ENCODE data around the gene CCDC157. TPM values are rescaled to one million over a fixed set of nuclear protein-coding genes. Genes with fewer than 3 reads are reported as not detected.

CCDC157 gene
- total RNA-seq, 2 donors from 2014 or later: 3.2 to 3.7 TPM

DNA sequence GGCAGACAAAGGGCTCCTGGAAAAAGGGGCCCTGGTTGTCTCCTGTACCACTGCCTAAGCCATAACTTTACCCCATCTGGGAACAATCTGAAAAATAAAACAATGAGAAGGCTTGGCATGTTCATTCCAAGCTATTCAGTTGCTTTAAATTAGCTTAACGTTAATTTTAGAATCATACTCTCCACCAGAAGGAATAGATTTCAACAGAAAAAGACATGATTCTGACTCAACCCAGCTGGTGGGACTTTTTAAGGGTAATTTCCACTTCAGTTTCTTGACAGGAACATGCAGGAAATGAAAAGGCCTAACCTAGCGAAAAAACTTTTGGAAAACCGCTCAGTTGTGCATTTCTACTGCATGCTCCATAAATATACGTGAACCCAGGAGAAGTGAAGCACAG lies 8.0 kb upstream of the CCDC157 start:
- H3K9me3 Mint-ChIP-seq: no peaks in the 10 kb centered on the region

GRCh38 chr22:30351226-30351625 lies 5.6 kb upstream of the CCDC157 start:
- H3K27ac Mint-ChIP-seq: peak overlapping the region; percentile 76
- no peak overlapping the region for H3K4me3 Mint-ChIP-seq
- no peak for ATAC-seq (replicated peaks in 1 of 2)
- H3K4me1 Mint-ChIP-seq (ENCODE audit: low read depth): peaks cover 86% of the 10 kb centered on the region
- DNase-seq: no peak
- peaks cover 20 to 38% of the 10 kb centered on the region in 2 donors for H3K36me3 Mint-ChIP-seq (ENCODE audit: insufficient read depth in 2 of 2)
- H3K9me3 Mint-ChIP-seq: no peaks in the 10 kb centered on the region
- H3K27me3 Mint-ChIP-seq (ENCODE audit: low read depth): no peaks in the 10 kb centered on the region

More for the DNA sequence above, 8.0 kb upstream of the CCDC157 start:
- H3K4me3 Mint-ChIP-seq: peak overlapping the region; percentile 75 to 90
- no peaks in the 10 kb centered on the region for H3K27me3 Mint-ChIP-seq (ENCODE audit: low read depth)
- H3K4me1 Mint-ChIP-seq (ENCODE audit: low read depth): peaks cover 78% of the 10 kb centered on the region
- peak overlapping the region; percentile 97 for H3K27ac Mint-ChIP-seq
- ATAC-seq (replicated peaks in 1 of 2) (no peak), DNase-seq (no peak)
- peaks cover 16 to 40% of the 10 kb centered on the region in 2 donors for H3K36me3 Mint-ChIP-seq (ENCODE audit: insufficient read depth in 2 of 2)

- no peak for DNase-seq
- no peaks in the 10 kb centered on the region for H3K9me3 Mint-ChIP-seq
- ATAC-seq (replicated peaks in 1 of 2): no peak
- peaks cover 15 to 33% of the 10 kb centered on the region in 2 donors for H3K36me3 Mint-ChIP-seq (ENCODE audit: insufficient read depth in 2 of 2)
- H3K27me3 Mint-ChIP-seq (ENCODE audit: low read depth): peaks cover 4% of the 10 kb centered on the region
- H3K27ac Mint-ChIP-seq: peak overlapping the region; percentile 48
- peaks cover 72% of the 10 kb centered on the region for H3K4me1 Mint-ChIP-seq (ENCODE audit: low read depth)
- peak overlapping the region; percentile 90 for H3K4me3 Mint-ChIP-seq
Observed at GRCh38 chr22:30354644-30355043, 2.2 kb upstream of the CCDC157 start.

GRCh38 chr22:30357236-30357570 lies 396 bp downstream of the CCDC157 start:
- DNase-seq: peak in 1 of 2 donors; percentile 9
- Mint-ChIP-seq H3K36me3 (ENCODE audit: insufficient read depth in 2 of 2) (peaks cover 12 to 15% of the 10 kb centered on the region in 2 donors), H3K27ac (peak overlapping the region; percentile 66), H3K4me3 (peak overlapping the region; percentile 90), H3K27me3 (ENCODE audit: low read depth) (peaks cover 4% of the 10 kb centered on the region), H3K9me3 (no peaks in the 10 kb centered on the region), H3K4me1 (ENCODE audit: low read depth) (peaks cover 47% of the 10 kb centered on the region)
- ATAC-seq (replicated peaks in 1 of 2): no peak

DNA sequence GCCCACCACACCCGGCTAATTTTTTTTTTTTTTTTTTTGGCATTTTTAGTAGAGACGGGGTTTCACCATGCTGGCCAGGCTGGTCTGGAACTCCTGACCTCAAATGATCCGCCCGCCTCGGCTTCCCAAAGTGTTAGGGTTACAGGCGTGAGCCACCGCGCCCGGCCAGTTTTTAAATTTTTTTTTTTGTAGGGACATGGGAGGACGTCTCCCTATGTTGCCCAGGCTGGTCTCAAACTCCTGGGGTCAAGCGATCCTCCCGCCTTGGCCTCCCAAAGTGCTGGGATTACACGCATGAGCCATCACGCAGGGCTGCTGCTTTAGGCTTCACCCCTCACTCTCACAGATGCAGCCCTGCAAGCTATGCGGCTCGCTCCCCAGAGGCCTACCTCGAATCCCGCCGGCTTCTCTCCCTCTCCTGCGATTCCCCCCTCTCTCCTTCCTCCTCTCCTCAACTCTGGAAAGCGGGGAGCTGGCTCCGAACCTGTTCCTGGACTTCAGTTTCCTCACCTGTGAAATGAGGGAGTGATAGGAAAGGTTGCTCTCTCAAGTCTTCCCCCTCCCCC lies 926 bp downstream of the CCDC157 start:
- Mint-ChIP-seq H3K36me3 (ENCODE audit: insufficient read depth in 2 of 2) (peaks cover 12 to 15% of the 10 kb centered on the region in 2 donors), H3K4me1 (ENCODE audit: low read depth) (peaks cover 43% of the 10 kb centered on the region), H3K4me3 (peak overlapping the region; percentile 90), H3K27me3 (ENCODE audit: low read depth) (peaks cover 4% of the 10 kb centered on the region), H3K27ac (peak overlapping the region; percentile 47), H3K9me3 (no peaks in the 10 kb centered on the region)
- ATAC-seq (replicated peaks in 1 of 2): no peak
- no peak for DNase-seq

GRCh38 chr22:30358541-30358940 lies 1.7 kb downstream of the CCDC157 start:
- H3K27me3 Mint-ChIP-seq (ENCODE audit: low read depth): peaks cover 4% of the 10 kb centered on the region
- no peak overlapping the region for H3K27ac Mint-ChIP-seq
- peak overlapping the region in 1 of 2 donors; percentile 90 for H3K4me3 Mint-ChIP-seq
- H3K36me3 Mint-ChIP-seq (ENCODE audit: insufficient read depth in 2 of 2): peaks cover 12 to 15% of the 10 kb centered on the region in 2 donors
- H3K9me3 Mint-ChIP-seq: no peaks in the 10 kb centered on the region
- H3K4me1 Mint-ChIP-seq (ENCODE audit: low read depth): peaks cover 39% of the 10 kb centered on the region
- ATAC-seq (replicated peaks in 1 of 2) (no peak), DNase-seq (no peak)

DNA sequence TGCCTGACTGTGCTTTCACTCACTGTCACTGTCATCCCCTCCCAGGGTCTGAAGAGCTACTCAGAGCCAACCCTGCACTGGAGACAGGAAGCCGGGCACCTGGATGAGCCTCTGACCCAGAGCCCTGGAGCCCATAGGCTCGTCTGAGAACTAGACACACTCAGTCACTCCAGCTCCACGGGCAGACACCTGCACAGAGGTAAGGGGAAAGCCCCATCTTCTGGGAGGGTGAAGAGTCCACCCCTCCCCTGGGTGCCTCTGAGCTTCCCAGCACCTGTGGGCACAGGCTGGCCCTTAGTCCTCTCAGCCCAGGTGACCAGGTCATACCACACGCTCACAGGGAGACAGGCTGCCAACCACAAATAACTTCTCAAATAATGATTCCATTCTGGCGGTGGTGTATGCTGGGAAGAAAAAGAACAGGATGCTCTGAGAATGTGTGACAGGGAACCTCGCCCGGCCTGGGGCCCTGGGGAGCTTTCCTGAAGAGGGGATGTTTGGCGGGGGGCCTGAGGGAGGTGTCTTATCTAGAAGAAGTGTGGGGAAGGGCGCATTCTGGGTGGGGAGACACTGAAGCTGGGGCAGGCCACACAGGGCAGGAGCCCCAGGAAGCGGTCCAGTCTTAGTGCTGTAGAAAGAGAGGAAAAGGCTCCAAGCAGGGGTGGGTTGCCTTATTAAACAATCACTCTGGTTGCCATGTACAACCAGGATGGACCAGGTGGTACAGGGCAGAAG lies 5.3 kb downstream of the CCDC157 start:
- no peaks in the 10 kb centered on the region for H3K9me3 Mint-ChIP-seq
- DNase-seq (no peak), ATAC-seq (replicated peaks in 1 of 2) (no peak)
- no peaks in the 10 kb centered on the region for H3K36me3 Mint-ChIP-seq (ENCODE audit: insufficient read depth in 2 of 2)
- H3K27me3 Mint-ChIP-seq (ENCODE audit: low read depth): peaks cover 4% of the 10 kb centered on the region
- peaks cover 15% of the 10 kb centered on the region for H3K4me1 Mint-ChIP-seq (ENCODE audit: low read depth)
- H3K27ac Mint-ChIP-seq: no peak overlapping the region
- H3K4me3 Mint-ChIP-seq: no peak overlapping the region

DNA sequence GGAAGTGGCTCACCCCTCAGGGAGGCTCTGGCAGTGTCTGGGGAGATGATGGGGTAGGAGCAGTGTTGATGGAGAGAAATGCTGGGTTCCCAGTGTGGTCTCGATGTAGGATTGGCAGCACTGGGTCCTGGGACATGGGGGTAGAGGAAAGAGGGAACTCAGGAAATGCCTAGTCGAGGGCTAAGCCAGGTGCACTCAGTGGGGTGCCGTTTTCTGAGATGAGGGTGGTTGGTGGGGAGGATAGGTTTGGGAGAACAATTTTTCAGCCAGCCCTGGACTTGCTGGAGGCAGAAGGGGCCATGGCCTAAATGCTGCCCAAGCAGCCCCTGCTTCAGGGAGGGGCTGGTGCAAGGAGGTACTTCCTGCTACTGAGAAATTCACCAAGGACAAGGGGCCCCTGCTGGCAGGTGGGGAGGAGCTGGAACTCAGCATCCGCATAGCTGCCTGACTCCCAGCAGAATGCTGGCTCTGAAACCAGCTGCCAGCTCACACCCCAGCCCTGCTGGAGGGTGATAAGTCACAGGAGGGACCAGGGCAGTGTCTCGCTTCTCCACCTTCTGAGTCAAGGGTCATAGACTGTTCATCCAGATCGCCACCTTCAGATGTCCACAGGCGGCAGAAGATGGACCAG lies 6.0 kb downstream of the CCDC157 start:
- no peaks in the 10 kb centered on the region for H3K9me3 Mint-ChIP-seq
- DNase-seq: no peak
- H3K27ac Mint-ChIP-seq: no peak overlapping the region
- no peaks in the 10 kb centered on the region for H3K36me3 Mint-ChIP-seq (ENCODE audit: insufficient read depth in 2 of 2)
- peaks cover 4% of the 10 kb centered on the region for H3K27me3 Mint-ChIP-seq (ENCODE audit: low read depth)
- no peak for ATAC-seq (replicated peaks in 1 of 2)
- H3K4me3 Mint-ChIP-seq: no peak overlapping the region
- H3K4me1 Mint-ChIP-seq (ENCODE audit: low read depth): peaks cover 9% of the 10 kb centered on the region

DNA sequence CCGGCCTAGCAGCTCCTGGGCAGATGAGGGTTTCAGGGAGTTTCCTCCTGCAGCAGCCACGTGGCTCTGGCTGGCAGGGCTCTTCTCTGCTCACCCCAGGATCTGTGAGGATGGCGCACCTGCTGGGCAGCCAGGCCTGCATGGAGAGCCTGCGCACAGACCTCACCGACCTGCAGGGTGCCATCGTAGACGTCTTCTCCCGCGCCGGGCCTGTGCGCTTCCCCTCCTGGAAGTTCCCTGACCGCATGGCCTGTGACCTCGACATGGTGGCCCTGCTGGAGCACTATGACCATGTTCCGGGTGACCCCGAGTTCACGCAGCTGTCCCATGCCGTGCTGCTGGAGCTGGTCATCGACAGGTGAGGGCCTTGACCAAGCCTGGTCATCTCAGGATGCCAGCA lies 9.1 kb downstream of the CCDC157 start:
- DNase-seq (no peak), ATAC-seq (replicated peaks in 1 of 2) (no peak)
- H3K36me3 Mint-ChIP-seq (ENCODE audit: insufficient read depth in 2 of 2): no peaks in the 10 kb centered on the region
- H3K27me3 Mint-ChIP-seq (ENCODE audit: low read depth): no peaks in the 10 kb centered on the region
- peaks cover 5% of the 10 kb centered on the region for H3K4me1 Mint-ChIP-seq (ENCODE audit: low read depth)
- no peak overlapping the region for H3K4me3 Mint-ChIP-seq
- no peaks in the 10 kb centered on the region for H3K9me3 Mint-ChIP-seq
- no peak overlapping the region for H3K27ac Mint-ChIP-seq

GRCh38 chr22:30368420-30368819 lies 11.6 kb downstream of the CCDC157 start:
- ATAC-seq (replicated peaks in 1 of 2): no peak
- no peaks in the 10 kb centered on the region for H3K27me3 Mint-ChIP-seq (ENCODE audit: low read depth)
- no peak overlapping the region for H3K27ac Mint-ChIP-seq
- peaks cover 5% of the 10 kb centered on the region for H3K4me1 Mint-ChIP-seq (ENCODE audit: low read depth)
- H3K36me3 Mint-ChIP-seq (ENCODE audit: insufficient read depth in 2 of 2): no peaks in the 10 kb centered on the region
- no peak for DNase-seq
- no peak overlapping the region for H3K4me3 Mint-ChIP-seq
- H3K9me3 Mint-ChIP-seq: no peaks in the 10 kb centered on the region

- DNase-seq: no peak
- H3K36me3 Mint-ChIP-seq (ENCODE audit: insufficient read depth in 2 of 2): no peaks in the 10 kb centered on the region
- H3K4me1 Mint-ChIP-seq (ENCODE audit: low read depth): no peaks in the 10 kb centered on the region
- H3K9me3 Mint-ChIP-seq: no peaks in the 10 kb centered on the region
- no peak for ATAC-seq (replicated peaks in 1 of 2)
- H3K4me3 Mint-ChIP-seq: no peak overlapping the region
- H3K27ac Mint-ChIP-seq: no peak overlapping the region
- no peaks in the 10 kb centered on the region for H3K27me3 Mint-ChIP-seq (ENCODE audit: low read depth)
Observed at GRCh38 chr22:30370641-30371230, 13.9 kb downstream of the CCDC157 start.

DNA sequence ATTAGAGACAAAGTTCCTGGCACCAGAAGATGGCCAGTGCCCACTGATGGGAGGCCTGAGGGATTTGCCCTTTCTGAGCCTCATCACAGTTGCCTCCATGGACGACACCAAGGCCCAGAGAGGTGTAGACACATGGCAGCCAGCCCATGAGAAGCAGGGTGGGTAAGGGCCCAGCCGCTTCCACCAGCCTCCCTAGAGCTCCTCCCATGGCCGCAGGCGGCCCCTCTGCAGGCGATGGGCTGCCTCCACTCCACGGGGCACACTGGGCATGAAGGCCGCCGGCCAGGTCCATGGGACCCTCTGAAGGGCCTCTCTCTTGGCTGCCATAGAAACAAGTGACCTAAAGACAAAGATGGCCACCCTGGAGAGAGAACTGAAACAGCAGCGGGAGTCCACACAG lies 14.5 kb downstream of the CCDC157 start:
- H3K27me3 Mint-ChIP-seq (ENCODE audit: low read depth): no peaks in the 10 kb centered on the region
- no peak for DNase-seq
- H3K4me3 Mint-ChIP-seq: no peak overlapping the region
- H3K9me3 Mint-ChIP-seq: no peaks in the 10 kb centered on the region
- H3K4me1 Mint-ChIP-seq (ENCODE audit: low read depth): no peaks in the 10 kb centered on the region
- H3K36me3 Mint-ChIP-seq (ENCODE audit: insufficient read depth in 2 of 2): no peaks in the 10 kb centered on the region
- H3K27ac Mint-ChIP-seq: no peak overlapping the region
- ATAC-seq (replicated peaks in 1 of 2): no peak

DNA sequence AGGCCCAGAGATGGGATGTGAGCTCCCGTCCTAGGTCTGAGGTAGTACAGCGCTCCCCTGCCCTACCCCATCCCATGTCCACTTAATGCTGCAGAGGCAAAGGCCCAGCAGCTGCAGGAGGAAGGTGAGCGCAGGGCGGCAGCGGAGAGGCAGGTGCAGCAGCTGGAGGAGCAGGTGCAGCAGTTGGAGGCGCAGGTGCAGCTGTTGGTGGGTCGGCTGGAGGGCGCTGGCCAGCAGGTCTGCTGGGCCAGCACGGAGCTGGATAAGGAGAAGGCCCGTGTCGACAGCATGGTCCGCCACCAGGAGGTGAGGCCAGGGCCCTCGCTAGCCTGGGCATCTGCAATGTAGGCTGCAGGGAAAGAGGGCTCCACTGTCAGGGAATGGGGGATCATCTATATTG lies 15.2 kb downstream of the CCDC157 start:
- Mint-ChIP-seq H3K9me3 (no peaks in the 10 kb centered on the region), H3K36me3 (ENCODE audit: insufficient read depth in 2 of 2) (no peaks in the 10 kb centered on the region), H3K4me3 (no peak overlapping the region), H3K27me3 (ENCODE audit: low read depth) (no peaks in the 10 kb centered on the region), H3K27ac (no peak overlapping the region), H3K4me1 (ENCODE audit: low read depth) (no peaks in the 10 kb centered on the region)
- no peak for DNase-seq
- ATAC-seq (replicated peaks in 1 of 2): no peak
